HuH-7 (cell line): Measurements from ENCODE around the gene NPB.

Experiments
- DNase-seq: peaks from one replicate; pipeline ENCODE4 v3.0.0; 2011; ENCODE audit warnings: low spot score

Gene NPB

GRCh38 chr17:81902023-81902652, at the start of gene NPB:
TSS of gene NPB (plus strand) at chr17:81902238. CDS start at chr17:81902278, 40 bp downstream.
- DNase-seq: no peak

DNA sequence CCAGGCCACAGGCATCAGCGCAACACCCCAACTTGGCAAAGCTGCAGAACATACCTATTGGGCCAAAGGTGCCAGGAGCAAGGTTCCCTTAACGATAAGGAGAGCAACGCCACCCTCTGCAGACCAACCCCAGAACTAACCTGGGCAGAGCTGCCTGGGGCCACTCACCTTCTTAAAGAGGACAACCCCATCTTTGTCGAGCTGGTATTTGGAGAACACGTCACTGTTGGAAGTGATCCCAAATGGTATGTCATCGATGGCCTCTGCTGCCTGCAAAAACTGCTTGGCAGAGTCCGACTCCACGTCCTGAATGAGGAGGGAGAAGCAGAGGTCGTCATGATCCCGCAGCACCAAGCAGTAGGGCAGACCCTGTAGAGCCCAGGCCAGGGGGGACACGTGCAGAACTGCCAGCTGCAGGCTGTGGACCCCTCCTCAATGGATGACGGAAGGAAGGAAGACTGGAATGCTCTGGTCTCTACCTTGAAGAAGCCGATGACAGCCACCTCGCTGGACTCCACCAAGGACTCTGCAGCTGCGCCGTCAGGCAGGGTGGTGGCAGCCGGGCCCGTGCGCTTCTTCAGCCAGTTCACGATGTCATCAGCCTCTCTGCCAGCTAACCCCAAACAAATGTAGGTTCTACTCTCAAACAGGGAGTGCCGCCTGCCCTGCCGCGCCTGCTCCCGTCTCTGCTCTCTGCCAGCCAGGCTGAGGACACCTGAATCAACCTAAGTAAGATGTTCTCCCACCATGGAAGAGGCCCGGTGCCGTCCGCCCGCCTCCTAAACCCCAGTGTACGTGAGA, 46.9 kb upstream of the NPB start:
- no peak for DNase-seq

- no peak for DNase-seq
Measured at GRCh38 chr17:81858170-81858966, 43.7 kb upstream of the NPB start.

- peak; percentile 24 for DNase-seq
Measured at GRCh38 chr17:81858967-81859905, 42.8 kb upstream of the NPB start.

DNA sequence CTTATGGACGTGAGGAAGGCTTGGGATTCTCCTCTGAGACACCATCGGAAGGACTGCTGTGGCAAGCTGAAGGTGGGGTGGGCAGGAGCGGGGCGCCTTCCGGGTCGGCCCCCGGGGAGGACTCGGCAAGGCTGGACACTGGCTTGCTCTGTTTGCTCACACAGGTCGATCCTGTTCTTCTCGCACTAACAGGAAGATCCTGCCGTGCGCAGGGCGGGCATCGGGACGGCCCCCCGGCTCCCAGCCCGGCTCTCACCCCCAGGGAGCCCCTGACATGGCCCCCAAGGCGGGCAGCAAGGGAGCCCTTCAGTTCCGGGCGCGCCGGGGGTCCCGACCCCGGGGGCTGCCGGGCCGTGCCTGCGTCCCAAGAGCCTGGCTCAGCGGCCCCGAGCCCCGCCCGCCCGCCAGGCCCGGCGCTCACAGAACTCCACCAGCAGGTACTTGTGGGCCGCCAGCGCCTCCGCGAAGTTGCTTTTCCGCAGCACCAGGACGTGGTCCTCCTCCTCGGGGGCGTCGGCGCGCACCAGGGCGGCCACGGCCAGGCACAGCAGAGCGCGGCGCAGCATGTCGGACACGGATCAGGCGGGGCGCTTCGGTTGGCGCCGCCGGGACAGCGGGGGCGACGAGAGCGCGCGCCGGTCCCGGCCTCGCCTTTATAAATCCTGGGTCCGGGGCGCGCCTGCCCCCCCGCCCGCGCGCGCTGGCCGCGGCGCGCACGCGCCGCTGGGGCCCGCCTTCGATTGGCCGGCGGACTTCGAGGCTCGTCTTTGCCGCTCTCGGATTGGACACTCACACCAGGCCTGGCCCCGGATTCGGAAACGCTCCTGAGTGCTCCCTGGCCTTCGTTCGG, 41.9 kb upstream of the NPB start, which contains the start of gene P4HB:
Gene P4HB (minus strand): TSS at position 630 of the 850 bp plus-strand sequence. CDS start 64 bp downstream, at position 566.
- no peak for DNase-seq

DNA sequence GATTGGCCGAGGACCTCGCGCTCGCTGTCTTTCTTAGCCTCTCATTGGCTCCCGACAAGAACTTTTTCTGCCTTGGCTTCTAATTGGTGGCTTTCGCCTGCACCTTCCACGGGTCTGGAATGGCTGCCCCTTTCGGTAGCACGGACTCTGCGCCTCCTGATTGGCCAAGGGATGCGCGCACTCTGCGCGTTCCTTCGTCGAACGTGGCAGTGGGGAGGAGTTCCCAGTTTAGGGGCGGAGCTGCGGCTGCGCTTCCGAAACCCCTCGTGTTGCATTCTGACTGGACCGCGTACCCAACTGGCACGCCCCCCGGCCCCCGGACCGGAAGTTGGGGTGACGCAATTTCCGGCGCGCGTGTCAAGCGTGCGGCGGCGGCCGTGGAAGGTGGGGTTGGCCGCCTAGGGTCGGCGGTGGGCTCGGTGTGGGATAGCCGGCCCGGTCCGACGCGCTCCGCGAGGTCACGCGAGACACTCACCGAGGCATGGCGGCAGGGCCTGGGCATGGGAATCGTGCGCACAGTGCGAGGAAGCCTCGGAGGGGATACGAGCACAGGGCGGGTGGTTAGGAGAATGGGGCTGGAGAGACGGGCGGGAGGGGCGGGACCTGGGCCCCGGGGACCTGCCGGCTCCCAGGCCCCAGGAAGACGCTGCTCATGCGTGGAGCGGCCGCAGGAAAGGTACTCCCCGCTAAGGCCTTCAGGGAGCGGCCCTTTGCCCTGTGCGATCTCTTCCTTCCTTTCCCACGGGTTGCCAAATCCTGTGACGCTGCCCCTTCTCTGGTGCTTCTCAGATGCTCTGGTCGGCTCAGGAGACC, 41.1 kb upstream of the NPB start:
- peak; percentile 100 for DNase-seq

GRCh38 chr17:81863123-81863675, 38.8 kb upstream of the NPB start:
- DNase-seq: no peak

GRCh38 chr17:81863833-81864768, 37.9 kb upstream of the NPB start:
- no peak for DNase-seq

DNA sequence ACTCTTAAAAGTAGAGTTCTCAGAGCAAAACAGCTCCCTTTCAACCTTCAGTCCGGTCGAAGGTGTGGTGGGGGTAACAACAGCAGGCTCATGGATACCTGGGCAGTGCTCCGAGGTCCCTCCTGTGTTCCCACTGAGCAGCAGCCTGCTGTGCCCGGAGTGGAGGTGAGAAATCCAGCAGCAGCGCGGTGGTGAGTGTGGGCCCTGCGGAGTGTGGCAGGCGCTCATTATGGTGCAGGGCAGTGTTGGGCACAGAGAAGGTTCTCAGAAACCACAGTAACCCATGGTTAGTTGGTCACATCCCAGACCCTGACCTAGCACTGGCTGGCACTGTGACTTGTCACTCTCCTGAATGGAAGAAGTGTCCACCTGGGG, 36.7 kb upstream of the NPB start:
- DNase-seq: no peak

GRCh38 chr17:81865733-81866439, 36.2 kb upstream of the NPB start:
- DNase-seq: no peak

DNA sequence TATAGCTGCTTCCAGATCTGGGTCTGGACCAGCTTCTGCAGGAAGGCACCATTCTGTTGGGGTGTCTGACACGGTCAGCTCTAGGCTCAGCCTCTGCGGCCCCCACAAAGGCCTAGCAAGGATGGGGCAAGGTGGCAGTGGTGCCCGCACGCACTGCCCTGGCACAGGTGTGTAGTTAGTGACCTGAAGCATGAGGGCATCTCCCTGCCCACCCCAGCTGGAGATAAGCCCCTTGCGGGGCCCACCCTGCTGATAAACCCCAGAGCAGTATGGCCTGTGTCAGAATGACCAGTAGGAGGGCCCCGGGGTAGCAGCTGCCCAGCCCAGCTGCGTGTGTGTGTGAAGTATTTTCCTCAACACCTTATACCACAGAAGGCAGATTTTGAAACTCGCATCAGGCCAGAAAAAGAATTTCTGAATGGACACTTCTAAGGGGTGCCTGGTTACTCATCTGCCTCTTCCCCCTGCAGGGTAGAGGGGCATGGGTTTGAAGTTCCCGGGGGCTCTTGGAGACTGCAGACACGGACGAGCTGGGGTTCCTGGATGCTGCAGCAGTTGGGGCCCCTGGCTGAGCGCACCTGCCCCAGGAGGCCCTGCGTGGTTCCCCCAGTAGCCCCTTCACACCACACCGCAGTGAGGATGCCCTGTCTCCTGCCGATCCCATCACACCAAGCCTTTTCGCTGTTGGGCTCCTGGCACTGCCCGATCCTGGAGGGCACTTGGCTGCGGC, 35.4 kb upstream of the NPB start:
- DNase-seq: no peak

DNA sequence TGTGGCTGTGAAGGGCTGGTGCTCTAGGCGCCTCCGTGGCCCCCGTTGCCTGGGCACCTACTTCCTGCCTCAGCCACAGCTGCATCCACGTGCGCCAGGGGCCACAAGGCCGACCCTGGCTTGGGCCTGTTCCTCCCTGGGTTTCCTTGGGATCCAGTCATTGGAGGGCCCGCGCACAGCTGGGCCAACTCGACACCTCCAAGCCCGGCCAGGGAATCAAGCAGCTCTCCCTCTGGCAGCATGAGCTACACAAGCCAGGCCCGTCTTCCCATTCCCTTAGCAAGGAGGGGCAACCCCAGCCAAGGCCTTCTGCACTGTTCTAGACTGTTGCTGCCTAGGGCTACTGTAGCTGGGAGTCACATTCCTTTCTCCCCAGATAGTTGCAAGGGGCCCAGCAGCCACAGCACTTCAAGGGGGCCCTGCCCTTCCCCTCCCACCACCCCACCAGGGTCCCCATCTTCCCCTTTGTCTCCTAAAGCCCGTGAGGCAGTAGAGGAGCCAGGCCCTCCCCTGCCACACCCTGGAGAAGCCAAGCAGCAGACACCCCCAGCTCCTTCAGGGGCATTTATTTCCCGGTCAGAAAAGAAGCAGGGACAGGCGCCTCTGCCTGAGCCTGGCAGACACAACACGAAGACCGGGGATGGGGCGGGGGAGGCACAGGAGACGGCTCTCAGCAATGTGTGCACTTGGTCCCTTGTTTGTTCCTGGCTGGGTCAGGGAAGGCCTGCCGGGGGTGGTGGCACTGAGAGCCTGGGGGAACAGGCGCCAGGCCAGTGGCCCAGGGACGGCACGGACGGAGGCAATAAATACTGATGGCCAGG, 34.7 kb upstream of the NPB start:
- DNase-seq: no peak

DNA sequence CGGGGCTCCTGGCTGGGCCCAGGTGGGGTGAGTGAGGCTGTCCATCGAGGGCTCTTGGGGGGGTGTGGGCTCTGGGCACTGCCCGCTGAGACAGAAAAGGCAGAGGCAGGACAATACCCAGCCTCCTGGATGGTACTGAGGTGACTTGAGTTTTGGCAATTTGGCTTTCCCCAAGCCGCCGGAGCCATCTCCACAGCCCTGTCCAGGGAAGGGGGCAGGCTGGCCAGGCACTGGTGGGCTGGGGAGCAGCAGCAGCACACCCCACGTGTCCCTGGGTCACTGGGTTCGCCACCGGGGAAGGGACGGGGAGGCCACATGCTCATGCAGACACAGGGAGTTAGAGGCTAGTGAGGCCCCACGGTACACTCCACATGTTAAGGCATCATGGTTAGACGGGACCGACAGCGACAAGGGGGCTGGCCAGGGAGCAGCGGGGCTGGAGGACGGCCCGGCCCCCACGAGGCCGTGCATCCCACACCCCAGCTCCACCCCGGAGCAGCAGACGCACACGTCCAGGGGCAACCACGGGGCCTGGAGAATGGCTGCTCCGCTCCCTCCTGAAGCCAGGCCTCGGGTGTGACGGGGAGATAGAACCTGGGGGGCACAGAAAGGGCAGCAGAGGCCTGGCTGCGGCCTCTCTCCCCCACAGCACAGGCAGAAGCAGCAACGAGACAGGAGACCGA, 33.9 kb upstream of the NPB start:
- DNase-seq: no peak

DNA sequence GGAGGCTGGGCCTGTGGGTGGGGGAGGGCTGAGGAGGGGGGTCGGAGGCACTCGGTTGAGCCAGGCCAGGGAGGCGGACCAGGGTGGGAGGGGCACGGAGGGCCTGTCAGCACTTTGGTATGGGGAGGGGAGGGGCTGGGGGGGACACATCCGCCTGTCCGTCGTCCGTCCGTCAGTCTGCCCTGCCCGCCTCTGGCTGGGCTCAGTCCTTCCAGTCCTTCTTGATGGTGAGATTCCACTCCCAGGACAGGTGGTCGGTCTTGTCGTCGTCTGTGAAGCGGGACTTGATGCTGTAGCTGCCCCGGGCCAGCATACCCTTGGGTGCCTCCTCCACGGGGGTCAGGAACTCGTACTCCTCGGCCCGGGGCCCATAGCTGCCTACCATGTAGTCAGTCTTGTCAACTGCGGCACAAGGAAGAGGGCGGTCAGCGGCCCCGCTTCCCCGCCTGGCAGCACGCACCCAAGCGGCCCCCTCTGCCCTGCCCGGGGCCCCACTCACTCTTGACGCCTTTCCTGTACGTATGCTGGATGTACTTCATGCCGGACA, 33.3 kb upstream of the NPB start:
- DNase-seq: no peak
